ENCODE data around the gene USP3.
A peak's percentile ranks its signal among the peaks of the same experiment; 100 is the strongest.

Gene USP3

GRCh38 chr15:63504247-63504978, at the start of gene USP3:
USP3 (plus strand) TSS chr15:63504593; CDS start chr15:63504740, 147 bp downstream.
- DNase-seq (ENCODE audit: low read depth, low spot score): peak; percentile 96

GRCh38 chr15:63456258-63456657, 48.1 kb upstream of the USP3 start:
- no peak for DNase-seq (ENCODE audit: low read depth, low spot score)

- no peak for DNase-seq (ENCODE audit: low read depth, low spot score)
Observed at GRCh38 chr15:63457379-63457778, 47.0 kb upstream of the USP3 start.

- DNase-seq (ENCODE audit: low read depth, low spot score): no peak
Observed at GRCh38 chr15:63458026-63458425, 46.4 kb upstream of the USP3 start.

GRCh38 chr15:63458794-63459395, 45.5 kb upstream of the USP3 start:
- DNase-seq (ENCODE audit: low read depth, low spot score): no peak

DNA sequence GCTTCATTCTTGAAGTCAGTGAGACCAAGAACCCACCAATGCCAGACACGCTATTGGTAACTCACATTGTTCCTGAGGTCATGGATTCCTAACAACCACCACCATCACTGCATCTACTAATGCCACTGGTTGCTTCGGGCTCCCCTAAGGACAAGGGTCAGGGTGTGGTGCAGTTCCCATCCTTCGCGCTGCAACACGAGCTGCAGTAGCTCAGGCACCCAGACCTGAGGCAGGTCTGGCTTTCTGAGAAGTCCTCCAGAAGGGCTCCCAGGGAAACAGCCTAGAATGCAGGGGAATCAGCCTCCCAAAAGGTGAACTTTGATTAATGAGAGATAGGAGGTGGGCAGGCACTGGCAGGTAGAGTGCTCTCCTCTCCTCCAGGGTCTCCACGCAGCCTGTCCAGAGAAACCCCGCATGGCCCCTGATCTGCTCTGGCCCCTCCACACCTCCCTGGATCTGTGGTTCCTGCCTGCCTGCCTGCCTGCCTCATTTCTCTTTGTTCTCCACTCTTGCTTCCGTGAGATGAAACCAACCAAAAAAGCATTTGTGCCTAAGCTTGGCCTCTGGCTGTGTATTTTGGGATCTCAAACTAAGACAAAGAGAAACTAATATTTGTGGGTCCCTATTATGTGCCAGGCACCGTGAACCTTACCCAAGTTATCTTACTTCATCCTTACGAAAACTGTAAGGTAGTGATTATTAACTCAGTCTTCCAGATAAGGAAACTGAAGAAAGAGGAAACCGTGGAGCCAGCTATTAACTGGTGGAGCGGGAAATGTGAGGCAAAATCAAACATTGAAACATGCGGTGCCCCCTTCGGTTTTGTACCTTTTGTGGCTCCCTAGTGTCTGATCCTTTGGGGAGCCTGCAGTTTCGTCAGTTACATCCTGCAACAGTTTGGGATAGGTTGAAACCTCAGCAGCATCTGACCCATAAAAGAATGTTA, 43.9 kb upstream of the USP3 start:
- no peak for DNase-seq (ENCODE audit: low read depth, low spot score)

- peak; percentile 72 for DNase-seq (ENCODE audit: low read depth, low spot score)
Observed at GRCh38 chr15:63461230-63461985, 43.0 kb upstream of the USP3 start.

- DNase-seq (ENCODE audit: low read depth, low spot score): no peak
Observed at GRCh38 chr15:63462088-63462487, 42.3 kb upstream of the USP3 start.

- DNase-seq (ENCODE audit: low read depth, low spot score): no peak
Observed at GRCh38 chr15:63463036-63463435, 41.4 kb upstream of the USP3 start.

DNA sequence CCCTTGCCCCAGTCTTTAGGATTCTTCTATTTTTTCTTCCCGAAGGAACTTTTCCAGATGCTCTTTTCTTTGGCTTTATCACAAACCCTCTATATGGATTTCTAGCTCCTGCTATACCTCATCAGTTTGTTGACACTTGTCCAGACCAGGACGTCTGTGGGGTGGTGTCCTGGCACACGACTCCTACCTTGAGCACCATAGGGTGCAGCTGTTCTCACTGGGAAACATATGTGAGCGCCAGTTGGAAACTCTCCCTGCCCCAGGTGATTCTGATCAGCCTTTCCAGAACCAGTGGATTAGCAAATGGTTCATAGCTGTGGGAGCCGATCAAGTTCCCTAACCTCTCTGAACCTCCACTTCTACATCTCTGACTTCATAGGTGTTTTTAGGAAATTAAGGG, 40.6 kb upstream of the USP3 start:
- DNase-seq (ENCODE audit: low read depth, low spot score): no peak

DNA sequence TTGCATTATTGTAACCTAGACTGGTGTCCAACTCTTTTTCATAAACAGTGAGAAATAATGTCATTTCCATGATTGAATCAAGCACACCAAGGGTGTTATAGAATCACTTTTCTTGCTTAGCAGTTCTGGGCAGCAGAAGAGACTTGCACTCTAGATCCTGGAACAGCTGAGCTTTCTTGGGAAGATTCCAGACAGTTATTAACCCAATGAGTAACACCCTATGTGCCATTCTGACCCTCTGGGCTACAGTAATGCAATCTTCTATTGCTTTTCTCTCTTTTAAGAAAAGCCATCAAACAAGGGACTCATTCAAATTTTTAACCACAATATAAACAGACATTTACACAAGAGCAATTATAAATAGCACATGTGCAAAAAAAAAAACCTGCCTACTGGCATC, 39.3 kb upstream of the USP3 start:
- no peak for DNase-seq (ENCODE audit: low read depth, low spot score)

DNA sequence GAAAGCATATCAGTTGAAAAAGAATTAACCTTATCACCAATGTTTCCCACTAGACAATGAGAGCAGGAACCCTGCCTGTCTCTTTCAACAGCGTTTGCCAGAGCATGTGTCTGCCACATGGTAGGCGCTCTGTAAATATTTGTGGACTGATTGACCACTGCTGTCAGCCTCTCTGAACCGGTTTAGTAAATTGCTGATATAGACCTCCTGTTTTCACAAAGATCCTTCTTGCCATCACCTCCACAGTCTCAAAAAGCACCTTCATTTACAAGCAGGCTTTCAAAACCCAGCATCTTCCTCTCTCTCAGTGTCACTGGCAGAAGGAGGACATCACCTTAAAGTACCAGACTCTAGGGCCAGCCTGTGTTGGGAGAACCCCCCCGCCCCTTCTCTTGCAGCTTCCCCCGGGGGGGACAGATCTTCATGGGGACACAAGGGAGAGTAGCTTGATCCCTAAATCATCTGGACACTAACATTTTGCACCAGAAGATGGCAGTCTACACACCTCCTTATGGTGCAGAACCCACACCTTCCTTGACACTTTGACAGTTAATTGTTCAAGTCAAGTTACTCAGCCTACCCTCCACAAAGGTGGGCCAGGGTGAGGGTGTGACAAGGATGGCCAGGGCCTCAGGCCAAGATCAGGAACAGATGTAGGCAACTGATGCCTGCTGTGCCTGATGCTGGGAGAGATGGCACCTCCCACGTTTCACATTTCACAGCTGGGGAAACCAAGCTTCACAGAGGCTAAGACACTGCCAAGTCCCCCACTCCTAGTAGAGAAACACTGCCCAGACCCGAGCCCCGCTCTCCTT, 37.8 kb upstream of the USP3 start:
- DNase-seq (ENCODE audit: low read depth, low spot score): peak; percentile 76

DNA sequence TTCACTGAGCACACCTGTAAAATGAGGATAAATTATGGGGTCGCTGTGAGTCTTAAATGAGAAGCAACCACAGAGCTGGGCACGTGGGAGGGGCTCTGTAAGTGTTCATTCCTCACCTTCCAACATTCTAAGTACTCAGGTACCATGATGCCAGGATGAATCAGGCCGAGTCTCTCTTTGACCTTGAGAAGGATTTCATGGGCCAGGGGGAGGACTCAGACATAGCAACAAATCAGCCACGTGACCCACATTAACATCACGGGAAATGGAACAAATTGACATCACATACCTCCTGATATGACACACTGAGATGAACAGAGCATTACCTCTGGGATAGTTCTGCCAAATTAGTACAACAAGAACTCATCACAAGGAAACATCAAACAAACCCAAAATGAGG, 35.2 kb upstream of the USP3 start:
- DNase-seq (ENCODE audit: low read depth, low spot score): no peak

DNA sequence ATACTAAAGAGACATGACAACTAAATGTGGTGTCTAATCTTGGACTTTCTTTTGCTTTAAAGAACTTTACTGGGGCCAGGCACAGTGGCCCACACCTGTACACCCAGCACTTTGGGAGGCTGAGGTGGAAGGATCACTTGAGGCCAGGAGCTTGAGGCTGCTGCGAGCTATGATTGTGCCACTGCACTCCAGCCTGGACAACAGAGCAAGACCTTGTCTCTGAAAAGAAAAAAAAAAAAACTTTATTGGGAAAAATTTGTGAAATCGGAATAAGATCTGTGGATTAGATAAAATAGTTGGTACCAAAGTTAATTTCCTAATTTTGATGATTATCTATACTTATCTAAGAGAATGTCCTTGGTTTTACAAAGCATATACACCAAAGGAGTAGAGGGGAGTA, 34.4 kb upstream of the USP3 start:
- DNase-seq (ENCODE audit: low read depth, low spot score): no peak

GRCh38 chr15:63473007-63473748, 31.2 kb upstream of the USP3 start:
- DNase-seq (ENCODE audit: low read depth, low spot score): no peak

- no peak for DNase-seq (ENCODE audit: low read depth, low spot score)
Observed at GRCh38 chr15:63473749-63473998, 30.7 kb upstream of the USP3 start.

- peak; percentile 85 for DNase-seq (ENCODE audit: low read depth, low spot score)
Observed at GRCh38 chr15:63473999-63474809, 30.2 kb upstream of the USP3 start.

GRCh38 chr15:63474810-63475316, 29.5 kb upstream of the USP3 start:
- no peak for DNase-seq (ENCODE audit: low read depth, low spot score)

- DNase-seq (ENCODE audit: low read depth, low spot score): no peak
Observed at GRCh38 chr15:63475707-63476106, 28.7 kb upstream of the USP3 start.

Measured in ELF-1 (cell line).